CD4-positive, alpha-beta memory T cell (primary cell): ENCODE measurements around the gene IGHMBP2. TPM values are rescaled to one million over a fixed set of nuclear protein-coding genes. Genes with fewer than 3 reads are reported as not detected.
"Not testable (repeated sequence)": the region's sequence is repeated elsewhere in the genome, so short reads cannot be mapped to it uniquely, and the experiment has no call there.

ENCODE experiments used
- CTCF ChIA-PET: fragments of 350-600 bp; sonication (Branson Sonifier 250); formaldehyde crosslinking; loops from one replicate; lab custom pipeline; 2021; ENCODE audit warnings: inconsistent platforms; ENCODE audit not compliant: partially characterized antibody; lab: Charles Lee
- POLR2A ChIA-PET: fragments of 350-600 bp; sonication (Branson Sonifier 250); formaldehyde crosslinking; loops from one replicate; lab custom pipeline; 2021; ENCODE audit not compliant: partially characterized antibody; lab: Charles Lee
- DNase-seq, 5 donors: peaks; one replicate each; pipeline versions ENCODE4 v3.0.0 to v3.0.0-alpha.2; 2020 to 2022; ENCODE audit warnings: mixed read lengths in 1 of 5
- H3K27ac ChIP-seq: one replicate; pipeline ENCODE4 v1.7.0; 2013; ENCODE audit warnings: low read depth, low read length
- H3K27me3 ChIP-seq: 2 replicates; pipeline ENCODE4 v1.7.0; 2013; ENCODE audit warnings: mild to moderate bottlenecking, low read length, moderate library complexity; ENCODE audit not compliant: insufficient read depth
- H3K36me3 ChIP-seq: 2 replicates; pipeline ENCODE4 v1.7.0; 2013; ENCODE audit warnings: mild to moderate bottlenecking, low read length, moderate library complexity; ENCODE audit not compliant: insufficient read depth
- H3K4me1 ChIP-seq: 2 replicates; pipeline ENCODE4 v1.7.0; 2013; ENCODE audit warnings: mild to moderate bottlenecking, low read length, moderate library complexity; ENCODE audit not compliant: insufficient read depth
- H3K4me3 ChIP-seq, 2 donors: one replicate each; pipeline ENCODE4 v1.7.0; 2013; ENCODE audit warnings: low read length in 2 of 2, mild to moderate bottlenecking in 1 of 2
- H3K9me3 ChIP-seq, 2 donors: one replicate each; pipeline ENCODE4 v1.7.0; 2013; ENCODE audit warnings: low read length in 2 of 2, control low read depth in 1 of 2; ENCODE audit not compliant: control insufficient read depth in 1 of 2
- H3K27ac Mint-ChIP-seq, 7 donors: one replicate each; pipeline ENCODE4 v1.8.0; 2020 to 2021; ENCODE audit warnings: mixed read lengths in 7 of 7, mild to moderate bottlenecking in 6 of 7, inconsistent platforms in 3 of 7, moderate library complexity in 3 of 7
- H3K27me3 Mint-ChIP-seq, 2 donors: one replicate each; pipeline ENCODE4 v1.8.0; 2020 to 2021; ENCODE audit warnings: mixed read lengths in 2 of 2
- H3K36me3 Mint-ChIP-seq, 2 donors: one replicate each; pipeline ENCODE4 v1.8.0; 2020 to 2021; ENCODE audit warnings: mixed read lengths in 2 of 2, inconsistent platforms in 1 of 2, mild to moderate bottlenecking in 1 of 2
- H3K4me1 Mint-ChIP-seq, 4 donors: one replicate each; pipeline ENCODE4 v1.8.0; 2020 to 2021; ENCODE audit warnings: mixed read lengths in 4 of 4, mild to moderate bottlenecking in 1 of 4
- H3K4me3 Mint-ChIP-seq, 8 donors: one replicate each; pipeline ENCODE4 v1.8.0; 2020 to 2021; ENCODE audit warnings: mixed read lengths in 8 of 8, mild to moderate bottlenecking in 7 of 8, moderate library complexity in 6 of 8, inconsistent platforms in 3 of 8
- H3K9me3 Mint-ChIP-seq, 8 donors: one replicate each; pipeline ENCODE4 v1.8.0; 2020 to 2021; ENCODE audit warnings: mixed read lengths in 8 of 8, mild to moderate bottlenecking in 5 of 8, inconsistent platforms in 3 of 8, moderate library complexity in 1 of 8
- intact Hi-C: fragments of 100-400 bp; cut with micrococcal nuclease; formaldehyde crosslinking; loops from one replicate; pipeline ENCODE4 v1.15.1; 2023
- polyA plus RNA-seq, 2 donors: library from polyadenylated mRNA; unstranded; fragments of 300-500 nt; fragmentation: Illumina TruSeq; gene quantifications; one replicate each; pipeline ENCODE4 v1.2.3, GENCODE V29; 2021
- total RNA-seq, 2 experiments: library from RNA; stranded (reverse); gene quantifications; one replicate each; pipeline ENCODE4 v1.2.3, GENCODE V29; 2021

The IGHMBP2 gene
- total and polyA plus RNA-seq, 4 experiments from 2014 or later, result 3.8 to 37.6 (median 22.7) TPM

- Histone ChIP-seq H3K9me3 (no peaks in the 10 kb centered on the region), H3K27me3 (no peaks in the 10 kb centered on the region), H3K27ac (no peak overlapping the region), H3K4me3 (no peak overlapping the region), H3K36me3 (no peaks in the 10 kb centered on the region), H3K4me1 (peaks cover 48% of the 10 kb centered on the region)
- H3K27me3 Mint-ChIP-seq, result peaks cover 2 to 3% of the 10 kb centered on the region in 2 donors
- CTCF ChIA-PET, result interaction anchor here (1.0 to 1.8 kb wide), 4 partner anchors 11 to 18 kb away, joined by 3 to 5 read pairs (median 4); no protein-coding TSS in a partner anchor
- DNase-seq, result no peak
- H3K9me3 Mint-ChIP-seq, result no peaks in the 10 kb centered on the region
- peaks cover 0 to 4% of the 10 kb centered on the region in 2 donors for H3K36me3 Mint-ChIP-seq
- H3K4me1 Mint-ChIP-seq, result peaks cover 22 to 54% (median 40%) of the 10 kb centered on the region in 4 donors
- H3K4me3 Mint-ChIP-seq, result peak overlapping the region in 3 of 8 donors; percentile 10 to 49 (median 47)
- peak overlapping the region in 5 of 7 donors; percentile 0 to 89 (median 56) for H3K27ac Mint-ChIP-seq
- POLR2A ChIA-PET, result interaction anchor here (1.4 to 2.1 kb wide), 4 partner anchors 10 to 82 kb away, joined by 3 to 11 read pairs (median 8); partner anchors contain the start of genes IGHMBP2, MRGPRD and TPCN2
- intact Hi-C loops, result no loop called here
These were observed 63.4 kb downstream of the IGHMBP2 start for GRCh38 chr11:68966894-68967780.

GRCh38 chr11:68968306-68969250 lies 64.9 kb downstream of the IGHMBP2 start:
- DNase-seq, result no peak

GRCh38 chr11:68969386-68969785 lies 65.7 kb downstream of the IGHMBP2 start:
- POLR2A ChIA-PET, result no interaction called here

More at GRCh38 chr11:68968306-68969250, 64.9 kb downstream of the IGHMBP2 start:
- H3K4me3 ChIP-seq, result no peak overlapping the region
- peaks cover 36% of the 10 kb centered on the region for H3K4me1 ChIP-seq
- no peaks in the 10 kb centered on the region for H3K36me3 ChIP-seq
- Mint-ChIP-seq H3K36me3 (peaks cover 0 to 1% of the 10 kb centered on the region in 2 donors), H3K9me3 (no peaks in the 10 kb centered on the region), H3K4me3 (no peak overlapping the region), H3K4me1 (peaks cover 15 to 40% (median 30%) of the 10 kb centered on the region in 4 donors), H3K27ac (peak overlapping the region in 2 of 7 donors; percentile 11 to 51), H3K27me3 (peaks cover 2 to 3% of the 10 kb centered on the region in 2 donors)
- no peaks in the 10 kb centered on the region for H3K27me3 ChIP-seq
- no peaks in the 10 kb centered on the region for H3K9me3 ChIP-seq
- H3K27ac ChIP-seq, result no peak overlapping the region
- CTCF ChIA-PET, result no interaction called here
- intact Hi-C loops, result no loop called here
- POLR2A ChIA-PET, result no interaction called here

GRCh38 chr11:68970921-68971636 lies 67.4 kb downstream of the IGHMBP2 start:
- H3K27ac Mint-ChIP-seq, result peak overlapping the region in 2 of 7 donors; percentile 2 to 7
- H3K27me3 Mint-ChIP-seq, result peaks cover 2 to 3% of the 10 kb centered on the region in 2 donors
- no peak overlapping the region for H3K4me3 Mint-ChIP-seq
- no peaks in the 10 kb centered on the region for H3K9me3 Mint-ChIP-seq
- no peak overlapping the region for H3K27ac ChIP-seq
- intact Hi-C loops, result no loop called here
- H3K36me3 Mint-ChIP-seq, result peaks cover 0 to 1% of the 10 kb centered on the region in 2 donors
- POLR2A ChIA-PET, result no interaction called here
- DNase-seq, result no peak
- no peaks in the 10 kb centered on the region for H3K9me3 ChIP-seq
- no peaks in the 10 kb centered on the region for H3K36me3 ChIP-seq
- H3K4me1 ChIP-seq, result peaks cover 11% of the 10 kb centered on the region
- H3K27me3 ChIP-seq, result no peaks in the 10 kb centered on the region
- CTCF ChIA-PET, result no interaction called here
- H3K4me3 ChIP-seq, result no peak overlapping the region
- H3K4me1 Mint-ChIP-seq, result peaks cover 7 to 19% (median 13%) of the 10 kb centered on the region in 4 donors

More at GRCh38 chr11:68969386-68969785, 65.7 kb downstream of the IGHMBP2 start:
- intact Hi-C loops, result no loop called here
- Histone ChIP-seq H3K27ac (no peak overlapping the region), H3K36me3 (no peaks in the 10 kb centered on the region), H3K9me3 (no peaks in the 10 kb centered on the region), H3K27me3 (no peaks in the 10 kb centered on the region), H3K4me1 (peaks cover 28% of the 10 kb centered on the region), H3K4me3 (no peak overlapping the region)
- no peak for DNase-seq
- CTCF ChIA-PET, result no interaction called here
- H3K36me3 Mint-ChIP-seq, result peaks cover 0 to 1% of the 10 kb centered on the region in 2 donors
- H3K4me1 Mint-ChIP-seq, result peaks cover 13 to 32% (median 24%) of the 10 kb centered on the region in 4 donors
- no peaks in the 10 kb centered on the region for H3K9me3 Mint-ChIP-seq
- no peak overlapping the region for H3K4me3 Mint-ChIP-seq
- peak overlapping the region in 1 of 7 donors; percentile 78 for H3K27ac Mint-ChIP-seq
- H3K27me3 Mint-ChIP-seq, result peaks cover 2 to 3% of the 10 kb centered on the region in 2 donors

GRCh38 chr11:68973219-68973618 lies 69.5 kb downstream of the IGHMBP2 start:
- Histone ChIP-seq H3K9me3 (no peaks in the 10 kb centered on the region), H3K27me3 (no peaks in the 10 kb centered on the region), H3K4me1 (no peaks in the 10 kb centered on the region), H3K27ac (no peak overlapping the region), H3K36me3 (no peaks in the 10 kb centered on the region), H3K4me3 (no peak overlapping the region)
- no peak for DNase-seq
- Mint-ChIP-seq H3K27ac (peak overlapping the region in 1 of 7 donors; percentile 75), H3K4me3 (no peak overlapping the region), H3K27me3 (peaks cover 2% of the 10 kb centered on the region in 2 donors), H3K9me3 (no peaks in the 10 kb centered on the region), H3K36me3 (peaks cover 0 to 1% of the 10 kb centered on the region in 2 donors), H3K4me1 (peaks cover 0 to 3% (median under 1%) of the 10 kb centered on the region in 4 donors)
- CTCF ChIA-PET, result no interaction called here
- POLR2A ChIA-PET, result no interaction called here
- intact Hi-C loops, result no loop called here

- H3K4me3 ChIP-seq, H3K36me3 ChIP-seq, H3K9me3 Mint-ChIP-seq, H3K4me1 Mint-ChIP-seq, POLR2A ChIA-PET, H3K27ac ChIP-seq, H3K4me1 ChIP-seq, intact Hi-C loops, H3K27me3 ChIP-seq, DNase-seq, H3K36me3 Mint-ChIP-seq, H3K9me3 ChIP-seq, H3K27me3 Mint-ChIP-seq, CTCF ChIA-PET, H3K4me3 Mint-ChIP-seq: not testable (repeated sequence)
- peak overlapping the region in 1 of 7 donors; percentile 75 for H3K27ac Mint-ChIP-seq
These were observed 70.0 kb downstream of the IGHMBP2 start for GRCh38 chr11:68973706-68974105.
